ENCODE measurements around the gene NEDD9.

NEDD9 gene

DNA sequence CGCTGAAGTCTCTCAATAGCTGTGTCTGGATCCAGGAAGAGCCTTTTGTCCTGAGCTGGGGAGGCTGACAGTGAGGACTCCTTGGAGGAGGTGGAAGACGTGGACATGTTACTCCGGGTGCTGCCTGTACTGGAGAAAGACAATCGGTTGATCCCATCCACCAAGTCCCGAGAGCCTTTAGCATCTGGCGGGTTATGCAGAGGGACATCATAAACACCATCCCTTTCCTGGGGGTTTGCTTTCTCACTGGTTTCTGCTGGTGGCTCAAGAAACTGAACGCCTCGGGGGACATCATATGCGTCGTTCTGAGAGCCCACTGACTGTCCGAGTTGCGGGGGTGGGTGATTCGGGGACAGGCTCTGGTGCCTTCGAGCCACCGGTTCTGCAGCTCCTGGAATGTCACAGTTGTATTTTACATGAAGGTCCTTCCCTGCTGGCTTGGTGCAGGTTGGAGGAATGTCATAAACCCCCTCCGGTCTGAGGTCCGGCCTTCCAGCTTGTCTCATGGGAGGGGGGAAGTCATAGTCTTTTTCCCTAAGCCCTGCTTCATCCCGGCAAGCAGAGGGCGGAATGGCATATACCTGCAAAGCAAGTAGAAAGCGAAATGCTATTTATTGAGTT lies 41.7 kb downstream of the NEDD9 start:
- no peak for DNase-seq (ENCODE audit: low read depth in 2 of 2)
- H3K4me3 ChIP-seq (replicated peaks in 1 of 2; ENCODE audit: low read depth in 2 of 2, low read length in 2 of 2): no peak overlapping the region
- TF ChIP-seq, protein P1, sequence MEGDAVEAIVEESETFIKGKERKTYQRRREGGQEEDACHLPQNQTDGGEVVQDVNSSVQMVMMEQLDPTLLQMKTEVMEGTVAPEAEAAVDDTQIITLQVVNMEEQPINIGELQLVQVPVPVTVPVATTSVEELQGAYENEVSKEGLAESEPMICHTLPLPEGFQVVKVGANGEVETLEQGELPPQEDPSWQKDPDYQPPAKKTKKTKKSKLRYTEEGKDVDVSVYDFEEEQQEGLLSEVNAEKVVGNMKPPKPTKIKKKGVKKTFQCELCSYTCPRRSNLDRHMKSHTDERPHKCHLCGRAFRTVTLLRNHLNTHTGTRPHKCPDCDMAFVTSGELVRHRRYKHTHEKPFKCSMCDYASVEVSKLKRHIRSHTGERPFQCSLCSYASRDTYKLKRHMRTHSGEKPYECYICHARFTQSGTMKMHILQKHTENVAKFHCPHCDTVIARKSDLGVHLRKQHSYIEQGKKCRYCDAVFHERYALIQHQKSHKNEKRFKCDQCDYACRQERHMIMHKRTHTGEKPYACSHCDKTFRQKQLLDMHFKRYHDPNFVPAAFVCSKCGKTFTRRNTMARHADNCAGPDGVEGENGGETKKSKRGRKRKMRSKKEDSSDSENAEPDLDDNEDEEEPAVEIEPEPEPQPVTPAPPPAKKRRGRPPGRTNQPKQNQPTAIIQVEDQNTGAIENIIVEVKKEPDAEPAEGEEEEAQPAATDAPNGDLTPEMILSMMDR (IDR thresholded peaks at IDR 0.05; ENCODE audit: low read depth, low read length): no peak

DNA sequence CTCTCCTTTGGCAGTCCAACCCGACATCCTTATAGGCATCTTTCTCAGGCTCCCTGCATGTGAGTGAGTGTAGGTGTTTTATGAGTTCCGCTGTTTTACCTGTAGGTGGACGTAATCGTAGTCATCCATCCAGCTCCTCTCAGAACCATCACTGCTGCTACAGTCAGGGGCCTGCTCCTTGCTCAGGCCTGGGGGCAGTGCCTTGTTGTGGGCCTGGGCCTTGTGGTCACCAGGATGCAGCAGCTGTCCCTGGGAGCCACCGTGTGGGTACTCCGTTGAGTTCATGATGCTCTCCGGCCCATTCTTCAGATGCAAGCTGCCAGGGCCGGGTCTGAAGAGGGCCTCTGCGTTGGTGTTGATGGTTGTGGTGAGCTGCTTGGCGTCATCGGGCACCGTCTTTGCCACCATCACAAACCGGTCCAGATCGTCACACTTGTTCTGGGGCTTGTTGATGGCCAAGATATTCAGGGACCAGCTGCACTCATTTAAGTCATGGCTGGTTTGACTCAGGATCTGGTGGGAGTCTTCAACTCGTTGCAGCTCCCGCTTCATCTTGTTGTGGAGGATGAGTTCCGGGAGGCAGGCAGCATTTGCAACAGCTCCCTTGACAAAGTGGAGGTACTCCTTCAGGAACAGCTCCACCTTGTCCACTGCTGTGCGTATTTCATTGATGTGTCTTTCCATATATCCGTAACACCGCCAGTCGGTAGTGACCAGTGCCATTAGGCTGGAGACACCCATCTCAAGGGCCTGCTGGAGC lies 42.4 kb downstream of the NEDD9 start:
- H3K4me3 ChIP-seq (replicated peaks in 1 of 2; ENCODE audit: low read depth in 2 of 2, low read length in 2 of 2): no peak overlapping the region
- TF ChIP-seq, protein P1 (IDR thresholded peaks at IDR 0.05; ENCODE audit: low read depth, low read length): no peak
- no peak for DNase-seq (ENCODE audit: low read depth in 2 of 2)

DNA sequence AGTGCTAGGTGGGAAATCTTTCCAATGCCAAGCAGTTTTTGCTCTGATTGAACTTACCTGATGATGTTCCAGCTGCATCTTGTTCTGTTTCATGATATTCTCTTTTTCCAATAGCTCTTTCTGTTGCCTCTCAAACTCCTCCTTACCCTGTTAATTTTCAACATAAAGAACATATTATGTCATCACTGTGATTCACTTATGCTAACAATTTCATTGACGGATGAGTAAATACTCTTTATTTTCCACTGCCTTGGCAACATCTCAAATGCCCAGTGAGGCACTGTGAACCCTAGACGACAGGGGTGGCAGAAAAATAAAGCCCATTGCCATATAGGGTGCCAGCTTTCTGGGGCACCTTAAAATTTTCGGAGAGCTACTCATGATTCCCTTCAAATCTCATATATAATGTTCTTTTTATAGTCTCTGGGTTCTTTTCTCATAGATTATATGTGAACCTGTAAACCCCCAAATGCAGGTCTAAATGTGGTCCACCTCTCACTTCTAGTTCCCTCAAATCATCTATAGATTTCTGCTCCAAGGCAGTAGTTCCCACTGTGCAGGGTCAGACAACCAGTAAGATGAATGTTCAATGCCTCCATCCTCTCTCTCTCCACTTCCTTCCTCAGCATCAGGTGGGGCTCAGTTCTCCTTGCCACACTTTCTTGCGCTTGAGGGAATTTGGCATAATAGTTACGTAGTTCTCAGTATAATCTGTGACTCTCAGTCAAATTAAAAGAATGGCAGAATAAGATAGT lies 44.1 kb downstream of the NEDD9 start:
- DNase-seq (ENCODE audit: low read depth in 2 of 2): peak in 1 of 2 donors; percentile 70
- TF ChIP-seq, protein P1 (IDR thresholded peaks at IDR 0.05; ENCODE audit: low read depth, low read length): no peak
- no peak overlapping the region for H3K4me3 ChIP-seq (replicated peaks in 1 of 2; ENCODE audit: low read depth in 2 of 2, low read length in 2 of 2)

DNA sequence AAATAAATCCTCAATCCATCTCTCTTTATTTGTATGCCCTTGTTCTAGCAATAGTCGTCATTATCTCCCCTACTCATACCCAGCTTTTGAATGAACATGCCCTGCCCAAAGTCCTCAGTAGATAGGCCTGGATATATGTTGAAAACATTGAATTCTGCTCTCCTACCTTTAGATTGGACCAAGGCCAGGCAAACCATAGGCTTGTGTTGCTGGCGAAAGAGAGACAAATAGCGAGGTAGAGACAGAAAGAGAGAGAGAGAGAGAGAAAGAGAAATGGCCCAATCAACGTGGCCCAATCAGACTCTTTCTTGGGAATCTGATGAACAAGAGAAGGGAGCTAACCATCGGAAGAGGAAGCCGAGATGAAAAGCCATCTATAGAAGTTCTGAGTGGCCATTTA lies 45.2 kb downstream of the NEDD9 start:
- TF ChIP-seq, protein P1 (IDR thresholded peaks at IDR 0.05; ENCODE audit: low read depth, low read length): no peak
- H3K4me3 ChIP-seq (replicated peaks in 1 of 2; ENCODE audit: low read depth in 2 of 2, low read length in 2 of 2): no peak overlapping the region

DNA sequence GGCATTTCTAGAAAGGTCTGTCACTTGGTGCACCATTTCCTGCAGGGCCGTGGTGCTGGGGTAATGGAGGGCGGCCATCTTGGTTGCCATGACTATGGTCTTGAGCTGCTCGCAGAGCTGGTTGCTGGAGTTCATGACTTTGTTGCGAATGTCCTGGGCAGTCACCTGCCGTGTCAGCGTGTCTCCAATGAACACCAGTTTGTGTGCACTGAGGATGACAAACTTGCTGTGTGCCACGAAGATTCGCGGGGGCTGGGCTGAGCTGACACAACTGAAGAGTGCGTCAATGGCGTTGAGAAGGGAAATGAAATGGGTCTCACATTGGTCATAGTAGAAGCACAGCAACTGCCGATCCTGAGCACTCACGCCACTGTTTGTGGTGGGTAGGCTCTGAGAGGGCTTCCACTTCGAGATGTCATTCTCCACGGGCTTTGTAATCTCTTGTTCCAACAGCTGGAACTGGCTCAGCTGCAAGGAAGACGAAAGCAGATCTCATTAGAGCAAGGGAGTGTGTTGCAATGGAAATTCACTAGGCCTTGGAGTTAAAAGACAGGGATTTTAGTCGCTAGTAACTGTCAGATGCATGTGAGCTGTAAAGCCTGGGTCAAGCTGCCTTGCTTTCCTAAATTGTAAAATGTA lies 47.1 kb downstream of the NEDD9 start:
- TF ChIP-seq, protein P1 (IDR thresholded peaks at IDR 0.05; ENCODE audit: low read depth, low read length): no peak
- H3K4me3 ChIP-seq (replicated peaks in 1 of 2; ENCODE audit: low read depth in 2 of 2, low read length in 2 of 2): no peak overlapping the region
- no peak for DNase-seq (ENCODE audit: low read depth in 2 of 2)

More for the DNA sequence above, 45.2 kb downstream of the NEDD9 start:
- DNase-seq (ENCODE audit: low read depth in 2 of 2): no peak

DNA sequence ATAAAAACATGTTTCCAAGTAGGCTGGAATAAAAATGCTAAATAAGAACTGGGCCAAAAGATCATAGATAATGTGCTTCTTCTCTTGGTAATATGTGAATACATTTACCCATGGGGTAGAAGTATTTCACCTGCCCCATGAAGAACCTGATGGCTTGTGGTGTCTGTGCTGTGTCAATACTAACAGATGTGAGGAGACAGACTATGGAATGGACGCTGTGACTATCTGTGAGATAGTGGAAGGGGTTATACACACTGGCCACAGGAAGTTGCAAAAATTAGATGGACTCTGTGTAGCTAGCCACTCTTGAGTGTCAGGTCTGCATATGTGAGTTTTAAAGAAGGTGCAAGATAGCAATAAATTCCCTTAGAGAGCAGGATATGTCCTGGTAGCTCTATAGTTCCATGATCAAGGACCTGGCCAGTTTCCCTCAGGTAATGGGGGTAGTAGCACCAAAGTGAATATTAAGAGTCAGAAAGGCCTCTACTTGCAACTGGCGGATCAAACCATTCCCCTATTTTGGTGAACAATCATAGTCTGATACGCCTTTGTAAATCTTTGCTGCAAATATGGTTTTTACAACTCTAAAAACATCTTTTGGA lies 48.6 kb downstream of the NEDD9 start:
- H3K4me3 ChIP-seq (replicated peaks in 1 of 2; ENCODE audit: low read depth in 2 of 2, low read length in 2 of 2): no peak overlapping the region
- TF ChIP-seq, protein P1 (IDR thresholded peaks at IDR 0.05; ENCODE audit: low read depth, low read length): no peak
- no peak for DNase-seq (ENCODE audit: low read depth in 2 of 2)
